ENCODE measurements around the gene ANKRD33B. TPM values are rescaled to one million over a fixed set of nuclear protein-coding genes. Genes with fewer than 3 reads are reported as not detected.

ANKRD33B gene
- total and polyA plus RNA-seq, 9 of the 15 experiments (the other 6 are each of a cell fraction or from before 2014, with no cell fraction given): 0.10 to 1.7 (median 0.40) TPM

DNA sequence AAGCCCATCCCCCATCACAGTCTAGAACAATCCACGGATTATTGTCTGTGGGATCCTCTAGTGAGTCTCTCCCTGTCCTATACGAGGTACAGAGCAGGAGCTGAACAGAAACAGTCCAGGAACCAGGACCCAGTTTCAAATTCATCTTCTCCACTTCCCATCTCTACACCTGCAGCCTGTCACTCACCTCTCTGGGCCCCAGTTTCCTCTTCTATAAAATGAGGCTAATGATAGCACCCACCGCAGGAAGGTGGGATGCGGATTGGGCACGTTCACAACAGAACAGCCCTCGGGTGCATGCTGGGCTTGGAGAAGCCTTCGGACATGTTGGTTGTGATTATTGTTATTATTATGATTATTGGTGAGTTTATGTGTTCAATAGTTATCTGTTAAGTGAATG, 78.5 kb downstream of the ANKRD33B start:
- DNase-seq (ENCODE audit: extremely low read depth in 1 of 4, low spot score in 3 of 4) (no peak), ATAC-seq (no peak), FAIRE-seq (no peak)
- Histone ChIP-seq H3K27ac (ENCODE audit: extremely low read depth, low read depth, low read length) (no peak overlapping the region), H3K9me3 (replicated peaks; ENCODE audit: control insufficient read depth, insufficient read depth, low read depth, low read length) (peaks cover 7% of the 10 kb centered on the region), H3K4me2 (ENCODE audit: insufficient read depth, low read length) (no peak overlapping the region), H3K4me1 (replicated peaks in 1 of 2; ENCODE audit: control insufficient read depth in 2 of 2, insufficient read depth in 2 of 2, low read length in 2 of 2) (no peaks in the 10 kb centered on the region), H4K20me1 (replicated peaks; ENCODE audit: control insufficient read depth, insufficient read depth, low read length) (no peaks in the 10 kb centered on the region), H3K4me3 (no peak overlapping the region), H3K9me1 (ENCODE audit: control insufficient read depth, insufficient read depth, low read length) (no peaks in the 10 kb centered on the region), H3K27me3 (ENCODE audit: control insufficient read depth in 2 of 2, insufficient read depth in 2 of 2, low read length in 2 of 2) (peaks cover 26 to 48% of the 10 kb centered on the region in 2 experiments), H3K36me3 (ENCODE audit: control insufficient read depth, insufficient read depth, low read length) (no peaks in the 10 kb centered on the region), H3K9ac (ENCODE audit: insufficient read depth in 1 of 2, low read depth in 2 of 2, low read length in 2 of 2) (no peak overlapping the region), H2AFZ (ENCODE audit: low read depth, low read length) (no peak overlapping the region), H3K79me2 (ENCODE audit: control insufficient read depth, insufficient read depth, low read length) (no peaks in the 10 kb centered on the region)
- WGBS (ENCODE audit: insufficient coverage, low coverage, missing lambda C conversion rate): 2% methylated on average over 7 of the region's 7 CpGs
- CTCF ChIA-PET (ENCODE audit: low intra/inter-chr PET ratio): no interaction called here
- intact Hi-C loops (cut with micrococcal nuclease): no loop called here
- POLR2A ChIA-PET: no interaction called here
- no TSS peak for BruUV-seq (replicated peaks)
- in situ Hi-C loops (cut with MboI): no loop called here
- no peak for TF ChIP-seq SMARCA5 (IDR thresholded peaks at IDR 0.05)
- TF ChIP-seq ZNF24 (IDR thresholded peaks at IDR 0.05): no peak
- TF ChIP-seq GATA2 (CRISPR knock-in tag; IDR thresholded peaks at IDR 0.05): no peak
- TF ChIP-seq, protein P1, sequence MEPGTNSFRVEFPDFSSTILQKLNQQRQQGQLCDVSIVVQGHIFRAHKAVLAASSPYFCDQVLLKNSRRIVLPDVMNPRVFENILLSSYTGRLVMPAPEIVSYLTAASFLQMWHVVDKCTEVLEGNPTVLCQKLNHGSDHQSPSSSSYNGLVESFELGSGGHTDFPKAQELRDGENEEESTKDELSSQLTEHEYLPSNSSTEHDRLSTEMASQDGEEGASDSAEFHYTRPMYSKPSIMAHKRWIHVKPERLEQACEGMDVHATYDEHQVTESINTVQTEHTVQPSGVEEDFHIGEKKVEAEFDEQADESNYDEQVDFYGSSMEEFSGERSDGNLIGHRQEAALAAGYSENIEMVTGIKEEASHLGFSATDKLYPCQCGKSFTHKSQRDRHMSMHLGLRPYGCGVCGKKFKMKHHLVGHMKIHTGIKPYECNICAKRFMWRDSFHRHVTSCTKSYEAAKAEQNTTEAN (CRISPR knock-in tag; IDR thresholded peaks at IDR 0.05): no peak
- TF ChIP-seq SRSF3 (IDR thresholded peaks at IDR 0.05; ENCODE audit: insufficient read depth, low read length): no peak
- no peak for TF ChIP-seq KDM1A (IDR thresholded peaks at IDR 0.05)

DNA sequence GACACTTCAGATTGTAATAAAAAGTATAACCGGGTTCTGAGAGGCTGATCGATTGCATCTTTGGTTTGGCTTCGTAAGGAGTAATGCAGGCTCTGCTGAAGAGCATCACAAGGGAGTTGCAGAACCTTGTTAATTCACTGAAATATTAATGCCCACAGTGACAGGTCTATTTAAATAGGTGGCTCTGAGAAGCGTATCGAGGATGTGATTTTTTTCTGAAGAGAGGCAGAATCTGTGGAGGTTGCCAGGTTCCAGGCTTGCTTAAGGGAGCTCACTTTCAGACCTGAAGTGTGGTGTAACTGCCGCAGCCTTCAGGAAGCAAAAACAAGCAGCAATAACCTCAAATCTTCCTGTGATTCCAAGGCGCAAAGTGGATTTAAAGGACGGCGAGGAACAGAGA, 80.3 kb downstream of the ANKRD33B start:
- ChIA-PET CTCF (ENCODE audit: low intra/inter-chr PET ratio) (no interaction called here), POLR2A (no interaction called here)
- WGBS (ENCODE audit: insufficient coverage, low coverage, missing lambda C conversion rate): 6% methylated on average over 9 of the region's 9 CpGs
- FAIRE-seq (no peak), DNase-seq (ENCODE audit: extremely low read depth in 1 of 4, low spot score in 3 of 4) (no peak), ATAC-seq (no peak)
- no peak overlapping the region for H3K4me3 ChIP-seq
- H3K36me3 ChIP-seq (ENCODE audit: control insufficient read depth, insufficient read depth, low read length): no peaks in the 10 kb centered on the region
- intact Hi-C loops (cut with micrococcal nuclease): no loop called here
- H3K4me2 ChIP-seq (ENCODE audit: insufficient read depth, low read length): no peak overlapping the region
- H3K9me3 ChIP-seq (replicated peaks; ENCODE audit: control insufficient read depth, insufficient read depth, low read depth, low read length): peaks cover 4% of the 10 kb centered on the region
- peaks cover 0 to 2% of the 10 kb centered on the region in 2 experiments; a peak in 1 of 5 replicates for H3K4me1 ChIP-seq (replicated peaks in 1 of 2; ENCODE audit: control insufficient read depth in 2 of 2, insufficient read depth in 2 of 2, low read length in 2 of 2)
- no peaks in the 10 kb centered on the region for H3K9me1 ChIP-seq (ENCODE audit: control insufficient read depth, insufficient read depth, low read length)
- no peaks in the 10 kb centered on the region for H4K20me1 ChIP-seq (replicated peaks; ENCODE audit: control insufficient read depth, insufficient read depth, low read length)
- H3K79me2 ChIP-seq (ENCODE audit: control insufficient read depth, insufficient read depth, low read length): no peaks in the 10 kb centered on the region
- H3K9ac ChIP-seq (ENCODE audit: insufficient read depth in 1 of 2, low read depth in 2 of 2, low read length in 2 of 2): no peak overlapping the region
- no peak overlapping the region for H3K27ac ChIP-seq (ENCODE audit: extremely low read depth, low read depth, low read length)
- no TSS peak for BruUV-seq (replicated peaks)
- in situ Hi-C loops (cut with MboI): no loop called here
- no peak overlapping the region for H2AFZ ChIP-seq (ENCODE audit: low read depth, low read length)
- peaks cover 33 to 59% of the 10 kb centered on the region in 2 experiments for H3K27me3 ChIP-seq (ENCODE audit: control insufficient read depth in 2 of 2, insufficient read depth in 2 of 2, low read length in 2 of 2)
- TF ChIP-seq ERF (CRISPR knock-in tag; IDR thresholded peaks at IDR 0.05): no peak
- TF ChIP-seq ZNF133 (CRISPR knock-in tag; IDR thresholded peaks at IDR 0.05): no peak
- TF ChIP-seq ZNF146 (CRISPR knock-in tag; IDR thresholded peaks at IDR 0.05; ENCODE audit: unreplicated experiment): no peak
- TF ChIP-seq RBFOX2 (IDR thresholded peaks at IDR 0.05; ENCODE audit: low read depth, low read length): no peak
- no peak for TF ChIP-seq PHB (CRISPR knock-in tag; IDR thresholded peaks at IDR 0.05)
- no peak for TF ChIP-seq PURB (CRISPR knock-in tag; IDR thresholded peaks at IDR 0.05; ENCODE audit: low read depth)
- no peak for TF ChIP-seq ZKSCAN1 (IDR thresholded peaks at IDR 0.05; ENCODE audit: low read depth, low read length)
- TF ChIP-seq POLR3G (IDR thresholded peaks at IDR 0.05; ENCODE audit: extremely low read depth, insufficient read length, insufficient replicate concordance): no peak
- TF ChIP-seq, protein P2, sequence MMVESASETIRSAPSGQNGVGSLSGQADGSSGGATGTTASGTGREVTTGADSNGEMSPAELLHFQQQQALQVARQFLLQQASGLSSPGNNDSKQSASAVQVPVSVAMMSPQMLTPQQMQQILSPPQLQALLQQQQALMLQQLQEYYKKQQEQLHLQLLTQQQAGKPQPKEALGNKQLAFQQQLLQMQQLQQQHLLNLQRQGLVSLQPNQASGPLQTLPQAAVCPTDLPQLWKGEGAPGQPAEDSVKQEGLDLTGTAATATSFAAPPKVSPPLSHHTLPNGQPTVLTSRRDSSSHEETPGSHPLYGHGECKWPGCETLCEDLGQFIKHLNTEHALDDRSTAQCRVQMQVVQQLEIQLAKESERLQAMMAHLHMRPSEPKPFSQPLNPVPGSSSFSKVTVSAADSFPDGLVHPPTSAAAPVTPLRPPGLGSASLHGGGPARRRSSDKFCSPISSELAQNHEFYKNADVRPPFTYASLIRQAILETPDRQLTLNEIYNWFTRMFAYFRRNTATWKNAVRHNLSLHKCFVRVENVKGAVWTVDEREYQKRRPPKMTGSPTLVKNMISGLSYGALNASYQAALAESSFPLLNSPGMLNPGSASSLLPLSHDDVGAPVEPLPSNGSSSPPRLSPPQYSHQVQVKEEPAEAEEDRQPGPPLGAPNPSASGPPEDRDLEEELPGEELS (CRISPR knock-in tag; IDR thresholded peaks at IDR 0.05; ENCODE audit: borderline replicate concordance): no peak
- TF ChIP-seq KDM5B (IDR thresholded peaks at IDR 0.05; ENCODE audit: insufficient replicate concordance, low read depth, low read length): no peak

Data from K562 (cell line).